Ovary (tissue), 9 donors: ENCODE measurements around the gene PROZ. TPM values are rescaled to one million over a fixed set of nuclear protein-coding genes. Genes with fewer than 3 reads are reported as not detected.

Experiments used
- DNase-seq, 5 donors: peaks; one replicate each; pipeline ENCODE4 v3.0.0-alpha.2; 2019 to 2020
- H3K27ac ChIP-seq, 2 donors: fragments of 200-600 bp; one replicate each; pipeline versions ENCODE4 v1.5.1 to v1.8.0; 2019 to 2022
- H3K27me3 ChIP-seq: fragments of 200-600 bp; one replicate; pipeline ENCODE4 v1.8.0; 2022
- H3K36me3 ChIP-seq: fragments of 200-600 bp; sonication (generic); one replicate; pipeline ENCODE4 v1.5.1; 2019
- H3K4me1 ChIP-seq: one replicate; pipeline ENCODE4 v1.8.1; 2013; ENCODE audit warnings: mild to moderate bottlenecking, moderate library complexity; ENCODE audit not compliant: insufficient read depth
- H3K4me3 ChIP-seq: fragments of 200-600 bp; sonication (generic); one replicate; pipeline ENCODE4 v1.5.1; 2017
- H3K9me3 ChIP-seq, 2 donors: fragments of 200-600 bp in 1 of 2; sonication (generic) in 1 of 2; one replicate each; pipeline versions ENCODE4 v1.5.1 to v1.8.1; 2013 to 2019; ENCODE audit warnings: mild to moderate bottlenecking in 1 of 2, moderate library complexity in 1 of 2
- EP300 ChIP-seq: sonication (generic); formaldehyde crosslinking; IDR thresholded peaks from one replicate; pipeline ENCODE4 v1.6.1; 2017; ENCODE audit warnings: antibody characterized with exemption
- POLR2A ChIP-seq: fragments of 450-650 bp; IDR thresholded peaks from one replicate; pipeline ENCODE4 v1.6.1; 2017; ENCODE audit warnings: antibody characterized with exemption, mild to moderate bottlenecking, moderate library complexity
- WGBS, 3 donors: extraction: QIAGEN DNeasy Blood & Tissue Kit in 1 of 3; methylation state at CpG; one replicate each; pipeline versions ENCODE4 v1.1.5 to v1.1.7; 2013 to 2017; 5-methylcytosine and 5-hydroxymethylcytosine counted together
- intact Hi-C, 4 donors: fragments of 100-400 bp; cut with DNase I; formaldehyde crosslinking; loops; one replicate each; pipeline versions ENCODE4 v1.11.0 to v1.15.1; 2022 to 2023
- polyA plus RNA-seq, 2 donors: library from polyadenylated mRNA; stranded (reverse); fragments of 200-250 nt in 1 of 2; fragments of 350-450 nt in 1 of 2; fragmentation: Illumina TruSeq in 1 of 2; extraction: RNeasy Lipid Tissue Mini Kit (QIAGEN cat#74804) in 1 of 2; gene quantifications; one replicate each; pipeline ENCODE4 v1.2.3, GENCODE V29; 2013 to 2014
- total RNA-seq, 7 donors: library from RNA; depleted of rRNA in 2 of 7; stranded (reverse); fragments of >200 nt in 2 of 7; fragmentation: NEBNext Ultra II Directional in 3 of 7; extraction: Animal tissue kit (Norgen Biotek cat#: 25700) in 3 of 7; gene quantifications; one replicate each; pipeline versions ENCODE4 v1.1.0 to v1.2.4, GENCODE V29; 2016 to 2023
- TF ChIP-seq, protein P1 (sequence below), 3 donors: fragments of 450-650 bp in 2 of 3; fragments of 200-600 bp in 1 of 3; IDR thresholded peaks; one replicate each; pipeline versions ENCODE4 v1.5.1 to v1.8.0; 2016 to 2022; ENCODE audit warnings: antibody characterized with exemption in 3 of 3, mild to moderate bottlenecking in 1 of 3
- donor health status: DM: no; HTN: no; CAD: no; lungs with moderate emphysema.
- donor health status: DM: no; HTN: no; CAD: no.
- donor health status: Bipolar disorder and iron deficiency.
- donor health status: DM: yes; HTN: yes; CAD: no.
- donor health status: DM: no; HTN: no; CAD: no.
- donor health status: DM: yes; HTN: yes; CAD: no.

Gene PROZ
- total and polyA plus RNA-seq, 9 donors = not detected

- H3K27ac ChIP-seq = peak overlapping the region; percentile 95
- TF ChIP-seq, protein P1, sequence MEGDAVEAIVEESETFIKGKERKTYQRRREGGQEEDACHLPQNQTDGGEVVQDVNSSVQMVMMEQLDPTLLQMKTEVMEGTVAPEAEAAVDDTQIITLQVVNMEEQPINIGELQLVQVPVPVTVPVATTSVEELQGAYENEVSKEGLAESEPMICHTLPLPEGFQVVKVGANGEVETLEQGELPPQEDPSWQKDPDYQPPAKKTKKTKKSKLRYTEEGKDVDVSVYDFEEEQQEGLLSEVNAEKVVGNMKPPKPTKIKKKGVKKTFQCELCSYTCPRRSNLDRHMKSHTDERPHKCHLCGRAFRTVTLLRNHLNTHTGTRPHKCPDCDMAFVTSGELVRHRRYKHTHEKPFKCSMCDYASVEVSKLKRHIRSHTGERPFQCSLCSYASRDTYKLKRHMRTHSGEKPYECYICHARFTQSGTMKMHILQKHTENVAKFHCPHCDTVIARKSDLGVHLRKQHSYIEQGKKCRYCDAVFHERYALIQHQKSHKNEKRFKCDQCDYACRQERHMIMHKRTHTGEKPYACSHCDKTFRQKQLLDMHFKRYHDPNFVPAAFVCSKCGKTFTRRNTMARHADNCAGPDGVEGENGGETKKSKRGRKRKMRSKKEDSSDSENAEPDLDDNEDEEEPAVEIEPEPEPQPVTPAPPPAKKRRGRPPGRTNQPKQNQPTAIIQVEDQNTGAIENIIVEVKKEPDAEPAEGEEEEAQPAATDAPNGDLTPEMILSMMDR (IDR thresholded peaks at IDR 0.05) = no peak
- TF ChIP-seq POLR2A (no peak), EP300 (no peak)
- peak in 1 of 5 donors; percentile 34 for DNase-seq
- no peaks in the 10 kb centered on the region for H3K27me3 ChIP-seq
- intact Hi-C loops = loop anchor here in 2 of 4 donors (10.0 kb wide), 2 partner anchors 53 to 173 kb away; partner anchors contain the start of gene PROZ (in 1 of the 2)
- peak overlapping the region; percentile 70 for H3K4me3 ChIP-seq
- peaks cover 15% of the 10 kb centered on the region for H3K4me1 ChIP-seq
- no peaks in the 10 kb centered on the region for H3K36me3 ChIP-seq
- 0% methylated on average over 16 to 44 of the region's 44 CpGs for WGBS, 3 donors
- no peaks in the 10 kb centered on the region for H3K9me3 ChIP-seq
These were observed 49.5 kb downstream of the PROZ start for GRCh38 chr13:113207890-113208420.

DNA sequence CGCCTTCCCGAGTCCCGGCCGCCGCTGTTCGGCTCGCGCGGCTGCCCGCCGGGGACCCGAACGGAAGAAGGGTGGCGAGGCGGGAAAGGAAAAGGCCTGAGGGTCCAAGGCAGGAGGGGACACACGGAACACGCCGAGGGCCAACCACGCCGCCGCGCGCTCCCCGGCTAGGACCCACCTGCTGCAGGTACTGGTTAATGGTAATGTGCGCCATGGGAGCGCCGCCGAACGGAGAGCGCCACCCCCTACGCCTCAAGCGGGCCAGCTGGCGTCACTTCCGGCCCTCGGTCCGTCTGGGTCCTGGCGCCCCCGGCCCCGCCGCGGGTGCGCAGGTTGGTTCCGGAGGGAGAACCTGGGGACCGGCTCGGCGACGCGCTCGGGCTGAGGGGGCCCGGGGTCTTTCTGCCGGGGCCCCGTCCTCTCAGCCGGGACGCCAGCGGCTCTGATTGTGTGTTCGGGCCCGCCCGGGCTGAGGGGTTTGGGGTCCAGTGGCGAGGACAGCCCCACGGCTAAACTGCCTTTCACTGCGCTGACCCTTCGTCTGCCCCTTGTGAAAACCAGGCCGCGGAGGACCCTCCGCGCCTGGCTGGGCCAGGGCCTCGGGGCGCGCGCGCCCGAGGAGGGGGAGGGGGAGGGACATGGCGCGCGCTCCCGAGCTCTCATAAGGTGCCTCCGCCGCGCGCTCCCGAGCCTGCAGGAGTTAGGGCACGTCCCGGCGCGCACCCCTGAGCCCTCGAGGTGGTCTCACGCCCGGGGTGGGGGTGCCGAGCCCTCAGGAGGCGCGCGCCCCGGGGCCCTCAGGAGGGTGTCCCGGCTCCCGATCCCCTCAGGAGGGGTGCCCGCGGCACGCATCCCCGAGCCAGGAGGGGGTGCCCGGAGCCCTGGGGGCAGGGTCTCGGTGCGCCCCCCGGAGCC lies 50.2 kb downstream of the PROZ start, which contains the start of gene PCID2:
Gene PCID2, minus strand, starts transcription at position 249 of the 915 bp plus-strand sequence. Its CDS starts 35 bp downstream, at position 214.
- Histone ChIP-seq H3K4me1 (peaks cover 12% of the 10 kb centered on the region), H3K36me3 (no peaks in the 10 kb centered on the region), H3K9me3 (no peaks in the 10 kb centered on the region), H3K27me3 (no peaks in the 10 kb centered on the region), H3K27ac (peak within 1 kb of the TSS; percentile 95), H3K4me3 (peak within 1 kb of the TSS; percentile 70)
- 0 to 1% (median 1%) methylated on average over 59 to 103 of the region's 103 CpGs for WGBS, 3 donors
- no peak for TF ChIP-seq EP300
- TF ChIP-seq, protein P1 (IDR thresholded peaks at IDR 0.05) = no peak
- peak; percentile 87 for TF ChIP-seq POLR2A
- peak; percentile 86 to 94 (median 89) for DNase-seq
- intact Hi-C loops = loop anchor here in 2 of 4 donors (10.0 kb wide), 2 partner anchors 54 to 174 kb away; partner anchors contain the start of gene PROZ (in 1 of the 2)

DNA sequence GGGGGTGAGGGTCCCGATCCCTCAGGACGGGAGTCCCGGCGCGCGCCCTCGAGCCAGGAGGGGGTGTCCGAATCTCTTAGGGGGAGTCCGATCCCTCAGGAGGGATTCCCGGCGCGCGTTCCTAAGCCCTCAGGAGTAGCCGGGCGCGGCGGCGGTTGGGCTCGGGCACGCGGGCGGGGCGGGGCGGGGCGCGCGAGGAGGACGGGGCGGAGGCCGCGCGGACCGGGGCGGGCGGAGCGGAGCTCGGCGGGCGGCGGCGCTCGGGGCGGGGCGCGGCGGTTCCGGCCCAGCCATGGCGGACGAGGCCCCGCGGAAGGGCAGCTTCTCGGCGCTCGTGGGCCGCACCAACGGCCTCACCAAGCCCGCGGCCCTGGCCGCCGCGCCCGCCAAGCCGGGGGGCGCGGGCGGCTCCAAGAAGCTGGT lies 50.9 kb downstream of the PROZ start, which contains the start of gene CUL4A:
Gene CUL4A, plus strand, starts transcription at position 278 of the 423 bp plus-strand sequence. Its CDS starts 15 bp downstream, at position 293.
- no peaks in the 10 kb centered on the region for H3K27me3 ChIP-seq
- no peak for TF ChIP-seq POLR2A
- TF ChIP-seq EP300 = no peak
- TF ChIP-seq, protein P1 (IDR thresholded peaks at IDR 0.05) = no peak
- H3K4me1 ChIP-seq = peaks cover 12% of the 10 kb centered on the region
- peak within 1 kb of the TSS; percentile 70 for H3K4me3 ChIP-seq
- no peaks in the 10 kb centered on the region for H3K9me3 ChIP-seq
- no peaks in the 10 kb centered on the region for H3K36me3 ChIP-seq
- WGBS, 3 donors = 0 to 1% methylated on average over 26 to 66 of the region's 66 CpGs; no CpG with 5 or more reads in 1 of the 3 donors
- H3K27ac ChIP-seq = peak within 1 kb of the TSS; percentile 95
- peak; percentile 72 to 86 (median 83) for DNase-seq
- intact Hi-C loops = loop anchor here in 2 of 4 donors (10.0 kb wide), 2 partner anchors 55 to 175 kb away; partner anchors contain the start of gene PROZ (in 1 of the 2)

DNA sequence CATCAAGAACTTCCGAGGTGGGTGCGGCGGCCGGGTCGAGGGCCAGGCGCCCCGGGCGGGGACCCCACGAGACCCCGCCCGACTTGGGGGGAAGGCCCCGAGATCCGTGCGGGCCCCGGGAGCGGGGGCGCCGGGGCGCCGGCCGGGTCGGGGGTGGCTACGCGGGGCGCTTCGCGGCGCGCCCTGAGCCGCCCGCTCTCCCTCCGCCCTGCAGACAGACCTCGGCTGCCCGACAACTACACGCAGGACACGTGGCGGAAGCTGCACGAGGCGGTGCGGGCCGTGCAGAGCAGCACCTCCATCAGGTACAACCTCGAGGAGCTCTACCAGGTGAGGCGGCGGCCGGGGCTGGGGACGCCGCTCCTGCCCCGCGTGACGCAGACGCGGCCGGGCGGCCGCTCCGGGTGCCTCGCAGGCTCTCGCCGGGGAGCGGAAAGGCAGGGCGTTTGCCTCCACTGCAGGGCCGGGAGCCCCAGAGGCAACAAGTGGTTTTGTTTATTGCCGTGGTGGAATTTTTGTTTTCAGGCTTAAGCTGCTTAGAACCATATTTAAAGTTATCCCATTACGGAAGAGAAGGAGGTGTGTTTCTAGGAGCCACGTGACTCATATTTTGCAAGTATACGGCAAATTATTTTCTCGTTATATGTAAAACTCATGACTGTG lies 51.4 kb downstream of the PROZ start:
- intact Hi-C loops = loop anchor here in 3 of 4 donors (10.0 kb wide), 2 partner anchors 55 to 175 kb away; partner anchors contain the start of gene PROZ (in 1 of the 3)
- Histone ChIP-seq H3K9me3 (no peaks in the 10 kb centered on the region), H3K27me3 (no peaks in the 10 kb centered on the region), H3K27ac (peak overlapping the region; percentile 95), H3K4me3 (peak overlapping the region; percentile 70), H3K4me1 (peaks cover 13% of the 10 kb centered on the region), H3K36me3 (no peaks in the 10 kb centered on the region)
- WGBS, 3 donors = 0 to 1% (median 0%) methylated on average over 42 to 67 of the region's 67 CpGs
- TF ChIP-seq POLR2A (no peak), EP300 (no peak)
- TF ChIP-seq, protein P1 (IDR thresholded peaks at IDR 0.05) = no peak
- DNase-seq = peak; percentile 44 to 66 (median 49)
